SW 1271 (cell line): ENCODE measurements around the gene FLRT2.

Experiments
- DNase-seq, 2 experiments: peaks; one replicate each; lab custom pipeline; 2025; lab: John Stamatoyannopoulos, UW

The FLRT2 gene

DNA sequence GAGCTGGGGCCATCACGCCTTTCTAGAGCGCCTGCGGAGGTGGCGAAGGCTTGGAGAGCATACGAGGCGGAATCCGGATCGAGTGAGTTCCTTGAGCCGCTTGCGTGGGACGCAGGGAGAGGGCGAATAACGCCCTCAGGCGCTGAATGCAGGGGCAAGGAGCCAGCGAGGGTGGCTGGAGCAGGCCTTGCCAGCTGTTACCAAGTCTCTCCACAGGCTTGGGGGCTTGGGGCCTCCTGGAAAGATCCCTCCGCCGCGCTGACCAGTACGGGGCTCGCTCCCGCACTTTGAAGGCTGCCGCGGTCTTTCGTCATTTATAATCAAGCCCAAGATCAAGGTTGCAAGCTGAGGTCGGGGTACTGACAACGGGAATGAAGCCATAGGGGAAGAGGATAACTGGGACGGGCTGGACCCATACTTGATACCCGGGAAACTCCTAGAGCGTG lies 1.2 kb downstream of the FLRT2 start:
- DNase-seq: no peak

DNA sequence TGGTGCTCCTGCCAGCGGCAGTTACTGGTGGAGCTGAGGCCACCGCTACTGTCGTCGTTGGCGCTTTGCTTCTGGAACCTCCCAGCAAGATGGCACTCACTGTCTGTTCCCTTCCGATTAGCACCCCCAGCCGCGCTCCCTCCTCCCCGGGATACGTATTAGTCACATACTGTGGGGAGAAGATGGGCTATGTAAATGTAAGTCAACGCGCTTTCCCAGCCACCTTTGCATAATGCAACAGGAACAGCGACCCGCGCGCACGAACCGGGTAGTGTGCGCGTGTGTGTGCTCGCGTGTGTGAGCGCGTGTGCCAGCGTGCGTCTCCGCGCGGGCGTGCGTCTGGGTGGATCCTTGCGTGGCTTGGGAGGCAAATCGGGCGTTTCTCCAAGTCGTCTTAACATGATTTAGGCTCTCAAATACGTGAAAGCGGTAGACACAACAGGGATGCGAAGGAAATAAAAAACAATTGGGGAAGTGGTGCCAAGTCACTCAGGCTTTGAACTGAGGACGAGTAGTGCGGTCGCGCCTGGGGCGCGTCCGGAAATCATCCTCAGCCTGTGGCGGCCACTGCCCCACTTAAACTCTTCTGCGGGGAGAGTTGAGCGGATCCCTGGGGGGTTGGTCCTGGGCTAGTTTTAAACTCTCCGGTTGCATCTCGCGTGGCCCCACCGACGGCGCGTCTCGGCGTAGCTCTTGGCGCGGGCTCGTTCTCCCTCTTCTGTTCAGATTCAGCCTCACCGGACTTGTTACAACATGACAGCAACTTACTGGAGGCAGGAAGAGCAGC lies 1.8 kb downstream of the FLRT2 start:
- DNase-seq: no peak

DNA sequence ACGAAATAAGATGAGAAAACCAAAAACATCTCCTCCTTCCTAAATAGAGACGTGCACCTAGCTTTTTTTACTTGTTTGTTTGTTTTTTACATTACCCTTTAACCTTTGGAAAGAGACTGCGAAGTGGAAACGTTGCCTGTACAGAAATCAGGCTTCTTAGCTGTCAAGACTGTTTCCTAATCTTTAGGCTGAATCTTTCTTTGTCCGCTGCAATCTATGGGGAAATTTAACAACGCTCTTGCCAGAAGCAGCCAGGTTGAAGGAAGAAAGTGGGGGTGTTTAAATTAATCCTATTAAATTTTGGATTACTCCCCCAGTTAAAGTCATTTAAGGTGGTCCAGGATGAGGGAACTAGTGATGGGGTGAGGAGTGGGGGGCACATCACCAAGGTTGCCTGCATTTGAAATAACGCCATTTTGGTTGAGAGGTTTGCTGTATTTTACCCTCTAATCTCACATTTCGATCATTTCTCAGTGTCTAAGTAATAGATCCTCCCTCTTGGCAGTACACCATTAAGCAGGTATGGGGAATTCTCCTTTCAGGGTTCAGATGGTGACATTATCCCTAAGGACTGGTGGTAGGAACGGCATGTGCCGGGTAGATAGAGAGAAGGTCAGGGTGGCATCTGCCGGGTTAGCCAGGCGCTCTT lies 2.6 kb downstream of the FLRT2 start:
- no peak for DNase-seq

DNA sequence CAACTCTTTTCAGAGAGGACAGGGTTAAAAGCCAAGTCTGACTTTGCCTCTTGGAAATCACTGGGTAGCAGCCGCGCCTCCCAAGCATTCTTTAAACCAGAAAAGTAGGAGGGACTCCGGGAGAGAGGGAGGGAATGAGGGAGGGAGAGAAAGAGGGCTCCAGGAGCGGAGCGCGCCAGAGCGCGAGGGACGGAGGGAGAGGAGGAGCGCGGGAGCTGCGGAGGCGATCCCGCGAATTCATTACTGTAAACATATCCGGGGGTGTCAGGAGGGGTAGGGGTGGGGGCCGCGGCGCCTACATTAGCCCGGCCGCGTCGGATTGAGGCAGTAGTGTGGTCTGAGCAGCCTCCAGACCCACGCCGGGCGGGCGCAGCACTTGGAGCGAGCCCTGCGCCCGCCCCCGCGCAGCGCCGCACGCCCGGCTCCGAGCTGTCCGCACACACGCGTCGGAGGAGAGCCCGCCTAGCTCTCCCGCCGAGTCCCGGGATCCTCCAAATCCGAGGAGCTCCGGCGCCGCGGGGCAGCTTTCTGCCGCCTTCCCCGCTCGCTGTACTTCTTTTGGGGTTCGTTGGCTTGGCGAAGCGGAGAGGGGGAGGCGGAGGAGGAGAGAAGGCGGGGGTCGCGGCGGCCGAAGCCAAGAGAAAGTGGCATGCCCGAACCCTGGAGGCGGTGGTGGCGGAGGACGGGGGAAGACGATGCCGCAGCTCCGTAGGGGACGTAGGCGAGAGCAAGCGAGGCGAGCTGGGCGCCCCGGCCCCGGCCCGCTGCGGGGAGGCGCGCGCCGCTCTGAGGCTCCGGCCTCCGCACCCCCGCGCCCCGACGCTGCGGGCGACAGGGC lies 3.3 kb downstream of the FLRT2 start:
- peak; percentile 66 to 74 for DNase-seq

DNA sequence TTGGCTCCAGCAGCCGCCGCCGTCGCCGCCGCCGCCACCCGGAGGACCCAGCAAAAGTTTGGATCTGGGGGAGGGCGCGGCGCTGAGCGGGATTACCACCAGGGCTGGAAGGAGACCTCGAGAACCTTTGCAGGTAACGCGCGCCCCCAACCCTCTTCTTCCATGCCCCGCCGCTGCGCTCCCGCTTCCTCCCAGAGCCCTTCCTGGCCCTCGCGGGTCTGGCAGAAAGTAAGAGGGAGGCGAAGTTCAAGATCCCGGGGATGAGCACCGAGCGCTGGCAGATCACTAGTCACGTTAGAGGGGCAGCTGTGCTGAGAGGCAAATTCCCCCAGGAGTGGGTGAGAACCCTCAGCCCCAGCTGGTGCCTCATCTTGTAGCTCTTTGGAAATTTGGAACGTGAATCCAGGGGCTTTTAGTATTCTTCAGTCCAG lies 3.9 kb downstream of the FLRT2 start:
- no peak for DNase-seq

DNA sequence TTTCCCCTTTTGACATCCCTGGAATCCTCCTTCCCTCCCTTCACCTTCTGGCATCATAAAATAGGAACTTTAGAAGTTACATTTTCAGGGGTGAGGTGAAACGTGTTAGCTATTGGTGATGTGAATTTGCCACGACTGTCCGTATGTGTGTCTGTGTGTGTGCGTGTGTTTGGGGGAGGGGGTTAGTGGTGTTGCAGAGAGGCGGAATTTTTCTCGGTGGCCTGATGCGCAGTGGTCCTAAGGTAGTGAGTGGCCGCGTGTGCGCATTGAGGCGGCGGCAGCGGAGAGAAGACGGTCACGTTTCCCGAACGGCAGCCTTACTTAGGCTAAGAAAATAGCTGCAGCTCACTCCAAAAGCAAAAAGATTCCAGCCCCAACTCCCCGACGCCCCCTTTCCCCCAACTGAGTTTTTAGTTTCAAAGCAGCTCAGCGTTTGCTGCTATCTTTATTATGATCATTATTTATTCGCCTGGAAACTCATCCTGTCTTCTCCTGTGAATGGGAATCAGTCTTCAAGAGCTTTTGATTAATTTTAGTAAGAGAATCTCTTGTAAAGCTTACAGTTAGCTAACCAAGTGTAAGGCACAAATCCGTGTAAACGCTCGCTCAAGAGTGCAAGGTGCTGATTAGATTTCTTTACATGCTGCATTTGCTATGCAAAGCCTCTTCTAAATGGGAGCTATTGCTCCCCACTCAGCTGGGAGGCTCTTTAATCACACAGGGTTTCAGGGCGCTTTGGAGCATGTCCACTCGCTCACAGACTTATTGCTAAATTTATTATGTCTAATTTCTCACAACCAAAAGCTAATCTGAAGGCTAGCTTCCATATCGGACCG lies 4.7 kb downstream of the FLRT2 start:
- no peak for DNase-seq

DNA sequence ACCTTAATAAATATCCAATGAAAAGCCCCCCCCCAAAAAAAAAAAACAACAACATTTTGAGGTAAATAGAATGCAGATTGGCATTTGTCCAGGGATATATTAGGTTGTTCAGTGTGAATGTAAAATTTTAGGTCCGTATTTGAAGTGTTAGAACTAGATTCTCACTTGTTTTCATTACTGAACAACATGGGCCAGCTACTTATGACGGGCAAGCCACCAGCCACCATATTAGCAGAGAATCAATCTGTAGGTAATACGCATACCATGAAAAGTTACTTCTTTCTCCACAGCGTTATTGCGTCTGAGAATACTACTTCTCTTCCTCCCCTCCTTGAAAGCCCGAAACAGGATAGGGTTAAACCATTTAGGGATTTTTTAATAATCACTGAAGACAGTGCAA lies 5.4 kb downstream of the FLRT2 start:
- DNase-seq: no peak

DNA sequence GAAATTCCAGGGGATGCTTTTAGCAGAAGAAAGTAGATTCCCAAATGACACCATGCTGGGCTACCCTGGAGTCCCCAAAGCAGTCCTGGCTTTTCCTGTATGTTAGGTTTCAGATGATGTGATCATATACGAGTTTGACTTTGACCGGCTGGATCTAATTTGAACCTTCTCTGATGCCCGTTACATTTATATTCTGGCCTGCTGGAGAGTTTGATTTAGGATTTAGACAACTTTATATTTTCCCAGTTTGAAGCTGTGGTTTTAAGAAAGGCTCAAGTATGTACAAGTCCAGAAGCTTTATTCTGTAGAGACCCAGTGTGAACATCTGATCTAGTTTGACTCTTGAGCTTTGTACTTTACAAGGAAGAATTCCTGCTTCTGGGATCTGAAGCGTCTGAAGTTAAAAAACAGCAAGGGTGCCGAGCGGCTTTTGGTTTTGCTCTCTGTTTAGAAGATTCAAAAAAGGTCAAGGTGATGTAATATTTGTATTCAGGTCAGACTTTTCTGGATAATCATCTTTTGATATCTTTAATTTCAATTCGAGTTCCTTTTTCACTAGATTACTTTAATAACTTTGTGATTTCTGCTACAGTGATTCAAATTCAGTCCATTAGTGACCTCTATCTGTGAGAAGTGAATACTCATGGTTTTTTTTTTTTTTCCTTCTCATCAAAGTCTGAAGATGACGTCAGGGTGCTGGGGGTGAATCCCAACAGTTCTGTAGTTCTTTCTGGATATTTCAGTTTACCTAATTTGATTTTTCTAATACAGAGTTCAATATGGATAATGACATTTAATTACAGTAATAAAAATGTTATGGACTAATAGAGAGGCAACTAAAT lies 6.3 kb downstream of the FLRT2 start:
- peak; percentile 18 to 56 for DNase-seq

DNA sequence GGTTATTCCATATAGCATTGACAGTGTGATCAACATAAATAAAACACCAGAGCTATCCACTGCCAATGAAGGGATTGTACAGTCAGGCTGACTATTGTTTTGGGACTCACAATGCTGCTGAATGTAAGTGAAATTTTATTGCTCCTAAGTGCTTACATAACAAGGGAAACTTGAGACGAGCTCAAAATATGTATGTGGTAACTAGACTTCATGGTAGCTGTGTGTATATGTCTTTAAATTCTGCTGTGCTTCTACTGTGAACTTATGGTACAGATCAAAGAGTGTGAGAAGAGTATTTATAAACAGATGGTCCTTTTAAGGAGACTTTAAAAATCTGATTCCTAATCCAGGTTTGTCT lies 6.9 kb downstream of the FLRT2 start:
- DNase-seq: no peak

DNA sequence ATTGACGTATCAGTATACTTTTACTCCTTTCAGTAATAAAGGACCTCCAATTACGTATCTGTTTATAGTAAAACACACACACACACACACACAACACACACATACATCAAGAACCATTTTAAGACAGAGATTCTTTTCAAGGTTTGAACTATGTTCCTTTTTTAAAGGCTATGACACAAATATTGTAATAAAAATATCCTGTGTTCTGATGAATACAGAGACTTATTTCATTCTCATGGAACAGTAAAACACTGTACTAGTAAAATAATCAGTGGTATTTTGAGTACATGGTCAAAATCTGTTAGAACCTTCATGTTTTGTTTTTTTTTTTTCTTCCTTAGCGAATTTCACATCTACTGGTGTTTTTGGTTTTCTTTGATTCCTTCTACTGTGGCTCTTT lies 7.6 kb downstream of the FLRT2 start:
- DNase-seq: no peak

DNA sequence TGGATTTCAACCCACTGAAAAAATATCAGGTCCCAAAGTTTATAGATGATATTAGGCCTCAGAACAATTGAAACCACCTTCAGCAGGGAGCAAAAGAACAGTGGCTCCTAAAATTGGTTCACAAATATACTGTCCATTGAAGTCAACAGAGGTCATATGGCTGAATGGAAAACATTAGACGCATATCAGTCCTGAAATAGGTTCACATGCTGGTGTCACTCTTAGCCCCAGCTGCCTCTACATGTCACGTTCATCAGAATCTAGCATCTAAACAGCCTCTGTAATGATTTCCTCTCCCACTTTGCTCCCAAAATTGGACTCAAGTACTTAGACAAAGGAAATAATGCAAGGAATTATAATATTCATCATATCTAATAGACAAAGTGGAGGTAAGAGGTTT lies 8.7 kb downstream of the FLRT2 start:
- no peak for DNase-seq

DNA sequence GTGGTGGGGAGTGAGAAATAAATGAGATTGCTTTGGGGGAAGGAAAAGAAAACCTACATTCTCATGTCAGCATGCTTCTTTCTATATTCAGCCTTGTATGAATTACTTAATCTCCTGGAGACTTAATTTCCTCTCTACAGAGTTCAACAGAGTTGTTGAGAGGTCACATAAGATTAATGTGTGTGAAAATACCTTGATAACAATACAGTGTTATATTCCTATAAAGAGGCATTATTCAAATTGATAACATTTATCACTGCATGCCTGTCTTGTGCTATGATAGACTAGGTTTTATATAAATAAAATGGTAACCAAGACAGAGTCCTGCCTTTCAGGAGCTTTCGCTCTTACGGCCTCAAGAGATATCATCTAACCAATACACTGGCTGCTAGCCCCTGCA lies 9.6 kb downstream of the FLRT2 start:
- no peak for DNase-seq

DNA sequence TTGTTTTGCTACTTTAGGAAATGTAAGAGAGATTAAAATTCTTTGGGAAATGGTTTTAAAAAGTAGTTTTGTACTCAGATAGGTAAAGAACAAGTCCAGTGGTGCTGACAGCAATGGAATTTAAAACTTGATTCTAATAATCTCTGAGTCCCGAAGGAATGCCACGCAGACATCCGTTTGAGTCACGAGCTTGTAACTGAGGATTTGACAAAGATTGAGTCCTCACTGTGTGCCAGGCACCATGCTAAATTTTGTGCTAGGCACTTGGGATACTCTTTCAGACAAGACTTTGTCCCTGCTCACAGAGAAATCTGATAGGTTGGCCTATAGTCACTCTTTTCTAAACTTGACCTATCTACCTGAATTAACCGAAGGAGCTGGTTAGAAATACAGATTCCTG lies 12.7 kb downstream of the FLRT2 start:
- DNase-seq: no peak

DNA sequence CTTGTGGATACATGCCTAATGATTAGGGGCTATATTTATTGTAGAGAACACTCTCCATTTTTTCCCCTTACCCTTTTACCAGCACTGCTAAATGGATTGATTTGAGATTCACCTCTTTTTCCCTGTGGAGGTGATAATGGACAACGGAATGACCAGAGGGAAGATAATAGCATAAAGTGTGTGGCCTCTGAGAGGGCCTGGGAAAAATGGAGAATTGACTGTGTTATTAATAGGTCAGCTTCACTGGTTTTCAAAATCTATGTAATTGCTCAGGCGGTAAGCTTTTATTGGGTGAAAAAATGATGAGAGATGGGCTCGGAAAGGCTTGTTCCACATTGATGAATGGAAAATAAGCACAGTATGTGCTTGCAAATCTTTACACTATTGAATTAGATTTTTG lies 15.8 kb downstream of the FLRT2 start:
- no peak for DNase-seq

DNA sequence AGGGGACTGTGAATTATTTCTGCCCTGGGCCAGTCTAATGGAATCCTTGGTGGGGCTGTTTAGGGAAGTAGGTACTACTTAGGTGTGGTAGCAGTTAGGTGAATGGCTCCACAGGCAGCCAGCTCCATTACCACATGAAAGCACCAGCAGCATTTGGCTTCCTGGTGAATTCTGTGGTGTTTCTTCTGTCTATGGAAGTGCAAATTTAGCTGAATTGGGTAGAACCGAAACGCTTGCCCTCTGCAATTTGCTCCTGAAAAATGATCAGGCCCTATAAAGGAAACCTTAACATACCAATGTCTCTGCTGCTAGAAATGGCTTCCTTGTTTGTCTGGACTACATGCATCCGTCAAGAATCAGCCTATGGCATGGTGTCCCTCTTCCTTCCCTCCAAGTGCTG lies 16.4 kb downstream of the FLRT2 start:
- no peak for DNase-seq

DNA sequence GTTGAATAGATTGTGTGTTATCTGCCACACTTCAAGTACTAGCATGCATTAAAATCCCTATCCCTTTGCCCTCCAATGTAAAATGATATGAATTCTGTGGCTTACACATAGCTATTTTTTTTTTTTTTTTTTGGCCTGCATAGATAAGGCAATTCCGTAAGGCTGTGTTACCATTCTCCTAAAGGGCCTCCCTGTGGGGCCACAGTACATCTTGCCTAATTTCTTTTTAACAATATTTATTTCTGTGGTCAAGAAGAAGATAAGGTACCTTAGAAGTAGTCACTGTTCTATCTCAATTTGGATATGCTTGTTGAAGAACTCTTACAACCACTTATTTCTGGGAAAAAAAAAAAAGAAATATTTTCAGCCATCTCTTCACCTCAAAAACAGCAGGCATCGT lies 19.8 kb downstream of the FLRT2 start:
- DNase-seq: no peak

DNA sequence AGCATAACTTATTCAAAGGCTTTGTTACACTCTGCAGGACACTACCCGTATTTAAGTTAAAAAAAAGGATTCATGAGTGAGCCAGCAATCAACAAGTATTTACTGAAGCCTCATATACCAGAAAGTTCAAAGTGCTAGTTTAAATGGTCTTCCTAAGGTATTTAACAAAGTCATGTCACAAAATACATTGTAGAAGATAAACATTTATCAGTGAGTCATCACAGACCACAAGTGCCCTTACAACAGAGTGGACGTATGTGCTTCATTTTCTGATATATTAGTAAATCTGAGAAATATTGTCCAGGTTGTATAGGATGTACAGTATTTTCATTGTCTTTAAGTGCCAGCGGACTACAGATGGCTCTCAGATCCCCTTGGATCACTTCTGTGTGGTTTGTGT lies 24.2 kb downstream of the FLRT2 start:
- no peak for DNase-seq

DNA sequence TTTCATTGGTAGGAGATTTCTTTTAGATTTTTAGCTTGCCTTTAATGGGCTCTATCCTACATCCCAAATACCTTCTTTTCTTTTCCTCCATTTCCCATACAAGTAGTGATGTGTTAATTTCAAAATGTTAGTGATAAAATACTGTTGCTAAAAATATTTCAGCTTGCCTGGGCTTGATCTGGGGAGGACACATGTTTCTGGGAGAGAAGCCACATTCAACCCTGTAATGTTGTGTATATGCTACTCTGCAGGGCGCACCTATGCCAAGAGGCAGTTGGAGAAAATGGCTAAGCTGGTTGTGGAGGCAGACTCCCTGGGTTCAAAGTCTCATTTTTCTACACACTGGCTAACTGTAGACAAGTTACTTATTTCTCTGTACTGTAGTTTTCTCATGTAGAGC lies 26.3 kb downstream of the FLRT2 start:
- DNase-seq: no peak

DNA sequence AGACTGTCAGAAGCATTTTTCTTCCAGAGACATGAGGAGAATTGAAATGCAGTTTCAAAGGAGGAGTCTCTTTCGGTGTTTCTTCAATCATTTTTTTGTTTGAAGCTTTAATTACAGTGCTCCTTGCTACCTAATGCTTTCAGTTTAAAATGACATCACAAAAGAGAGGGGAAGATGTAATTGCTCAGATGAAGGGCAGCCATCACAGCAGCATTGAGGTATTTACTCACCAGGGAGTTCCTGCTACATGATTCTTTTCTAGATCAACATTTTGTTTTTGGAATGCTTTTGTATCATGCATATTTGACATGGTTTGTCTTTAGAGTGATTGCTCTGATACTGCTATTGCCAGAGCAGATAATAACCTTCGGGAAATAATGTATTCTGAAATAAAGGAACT lies 28.6 kb downstream of the FLRT2 start:
- DNase-seq: no peak

DNA sequence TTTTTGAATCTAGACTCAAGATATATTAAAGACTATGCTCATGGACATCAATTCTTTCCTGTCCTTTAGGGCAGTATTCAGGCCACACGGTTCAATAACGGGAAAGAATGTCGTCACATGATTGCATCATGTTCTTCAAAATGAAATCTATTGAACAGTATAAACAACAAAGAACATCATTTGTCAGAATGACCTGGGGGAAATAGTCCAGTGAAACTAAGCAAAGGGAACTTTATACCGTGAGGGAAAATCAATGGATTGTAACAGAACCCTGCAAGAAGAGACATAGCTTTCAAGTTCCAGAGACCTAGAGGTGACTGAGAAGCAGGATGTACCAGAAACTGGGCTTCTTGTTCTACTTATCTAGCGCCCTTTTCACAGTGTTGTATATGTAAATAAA lies 32.7 kb downstream of the FLRT2 start:
- DNase-seq: no peak

DNA sequence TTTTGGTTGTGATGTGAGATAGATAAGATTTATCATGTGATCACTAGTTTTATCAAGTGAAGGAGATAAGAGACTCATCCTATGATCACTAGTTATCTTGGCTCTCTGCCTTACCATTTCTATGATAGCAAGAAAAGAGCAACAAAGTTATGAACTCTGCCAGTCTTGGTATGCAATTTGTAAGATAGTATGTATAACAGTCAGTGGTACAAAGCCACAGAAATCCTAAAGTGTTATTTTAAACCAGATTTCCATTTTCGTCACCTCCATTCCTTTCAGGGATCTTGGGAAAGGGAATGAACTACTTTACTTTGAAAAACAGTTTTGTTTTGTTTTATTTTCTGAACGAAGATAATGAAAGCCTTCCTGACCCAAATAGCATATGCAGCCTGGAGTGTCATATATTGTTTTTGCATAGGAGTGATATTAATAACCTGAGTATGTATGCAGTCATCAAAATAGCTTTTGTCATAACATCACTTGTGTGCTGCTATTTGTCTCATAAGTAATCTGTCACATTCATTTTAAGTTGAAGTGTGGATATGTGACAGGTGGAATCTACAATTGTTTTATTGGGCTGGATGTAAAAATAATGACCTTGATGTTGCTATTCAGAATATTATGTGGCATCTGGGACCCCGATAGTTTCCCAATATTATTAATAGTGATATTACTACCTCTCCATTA lies 35.0 kb downstream of the FLRT2 start:
- DNase-seq: no peak
